ENCODE results near the gene PRDX2. TPM values are rescaled to one million over a fixed set of nuclear protein-coding genes. Genes with fewer than 3 reads are reported as not detected.

Gene PRDX2
- total and polyA plus RNA-seq, 8 donors = 186 to 267 (median 234) TPM

DNA sequence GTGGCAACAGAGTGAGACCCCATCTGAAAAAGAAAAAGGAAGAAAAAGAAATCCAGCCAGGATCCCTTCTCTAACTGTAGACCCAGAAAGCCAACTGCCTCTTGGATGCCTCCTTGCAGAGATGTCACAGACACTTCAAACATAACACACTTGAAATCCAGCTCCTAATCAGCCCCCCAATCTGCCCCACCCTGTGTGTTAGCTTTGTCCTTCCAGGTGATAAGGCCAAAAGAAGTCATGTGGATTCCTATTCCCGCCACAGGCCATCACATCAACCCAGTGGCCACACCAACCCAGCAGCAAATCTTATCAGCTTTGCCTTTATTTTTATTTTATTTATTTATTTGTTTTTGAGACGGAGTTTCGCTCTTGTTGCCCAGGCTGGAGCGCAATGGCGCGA, 41.9 kb downstream of the PRDX2 start:
- ATAC-seq (no peak), DNase-seq (no peak)
- Histone ChIP-seq H3K9me3 (no peaks in the 10 kb centered on the region), H3K36me3 (peaks cover 0 to 28% of the 10 kb centered on the region in 2 donors), H3K27me3 (peaks cover 0 to 20% of the 10 kb centered on the region in 2 donors), H3K4me3 (no peak overlapping the region), H3K27ac (no peak overlapping the region), H3K4me1 (peaks cover 0 to 17% of the 10 kb centered on the region in 2 donors)
- TF ChIP-seq, protein P1, sequence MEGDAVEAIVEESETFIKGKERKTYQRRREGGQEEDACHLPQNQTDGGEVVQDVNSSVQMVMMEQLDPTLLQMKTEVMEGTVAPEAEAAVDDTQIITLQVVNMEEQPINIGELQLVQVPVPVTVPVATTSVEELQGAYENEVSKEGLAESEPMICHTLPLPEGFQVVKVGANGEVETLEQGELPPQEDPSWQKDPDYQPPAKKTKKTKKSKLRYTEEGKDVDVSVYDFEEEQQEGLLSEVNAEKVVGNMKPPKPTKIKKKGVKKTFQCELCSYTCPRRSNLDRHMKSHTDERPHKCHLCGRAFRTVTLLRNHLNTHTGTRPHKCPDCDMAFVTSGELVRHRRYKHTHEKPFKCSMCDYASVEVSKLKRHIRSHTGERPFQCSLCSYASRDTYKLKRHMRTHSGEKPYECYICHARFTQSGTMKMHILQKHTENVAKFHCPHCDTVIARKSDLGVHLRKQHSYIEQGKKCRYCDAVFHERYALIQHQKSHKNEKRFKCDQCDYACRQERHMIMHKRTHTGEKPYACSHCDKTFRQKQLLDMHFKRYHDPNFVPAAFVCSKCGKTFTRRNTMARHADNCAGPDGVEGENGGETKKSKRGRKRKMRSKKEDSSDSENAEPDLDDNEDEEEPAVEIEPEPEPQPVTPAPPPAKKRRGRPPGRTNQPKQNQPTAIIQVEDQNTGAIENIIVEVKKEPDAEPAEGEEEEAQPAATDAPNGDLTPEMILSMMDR (IDR thresholded peaks at IDR 0.05) = no peak
- intact Hi-C loops (cut with DNase I) = loop anchor here in 1 of 2 donors (5.0 kb wide), 2 partner anchors 38 to 93 kb away; no protein-coding TSS in a partner anchor

DNA sequence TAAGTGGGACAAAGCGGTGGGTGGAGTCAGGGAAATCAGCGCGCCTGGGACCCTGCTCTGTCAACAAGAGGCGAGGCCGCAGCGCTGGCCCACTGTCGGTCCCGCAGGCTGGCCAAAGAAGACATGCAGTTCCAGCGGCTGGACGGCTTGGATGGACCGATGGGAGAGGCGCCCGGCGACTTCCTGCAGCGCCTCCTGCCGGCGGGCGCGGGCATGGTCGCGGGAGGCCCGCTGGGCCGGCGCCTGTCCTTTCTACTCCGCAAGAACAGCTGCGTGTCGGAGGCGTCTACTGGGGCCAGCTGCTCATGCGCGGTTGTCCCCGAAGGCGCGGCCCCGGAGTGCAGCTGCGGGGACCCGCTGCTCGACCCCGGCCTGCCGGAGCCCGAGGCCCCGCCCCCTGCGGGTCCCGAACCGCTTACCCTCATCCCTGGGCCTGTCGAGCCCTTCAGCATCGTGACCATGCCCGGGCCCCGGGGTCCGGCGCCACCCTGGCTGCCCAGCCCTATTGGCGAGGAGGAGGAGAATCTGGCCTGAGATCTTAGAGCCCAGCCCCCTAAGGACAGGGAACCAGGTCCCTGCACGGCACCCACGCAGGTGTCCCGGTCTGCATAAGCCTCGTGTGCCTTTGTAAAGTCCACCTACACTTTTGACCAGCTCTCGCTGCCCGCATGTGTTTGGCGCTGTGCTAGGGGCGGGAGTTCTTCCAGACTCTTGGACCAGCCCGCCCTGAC, 43.9 kb downstream of the PRDX2 start:
- Histone ChIP-seq H3K27me3 (peaks cover 0 to 39% of the 10 kb centered on the region in 2 donors), H3K4me1 (peaks cover 0 to 17% of the 10 kb centered on the region in 2 donors), H3K27ac (no peak overlapping the region), H3K9me3 (no peaks in the 10 kb centered on the region), H3K36me3 (peaks cover 0 to 10% of the 10 kb centered on the region in 2 donors), H3K4me3 (peak overlapping the region; percentile 30 to 32)
- TF ChIP-seq, protein P1 (IDR thresholded peaks at IDR 0.05) = peak; percentile 87 to 96
- ATAC-seq (peak; percentile 94), DNase-seq (peak; percentile 42 to 93 (median 73))
- intact Hi-C loops (cut with DNase I) = loop anchor here in 1 of 2 donors (5.0 kb wide), 1 partner anchor 95 kb away; no protein-coding TSS in a partner anchor

DNA sequence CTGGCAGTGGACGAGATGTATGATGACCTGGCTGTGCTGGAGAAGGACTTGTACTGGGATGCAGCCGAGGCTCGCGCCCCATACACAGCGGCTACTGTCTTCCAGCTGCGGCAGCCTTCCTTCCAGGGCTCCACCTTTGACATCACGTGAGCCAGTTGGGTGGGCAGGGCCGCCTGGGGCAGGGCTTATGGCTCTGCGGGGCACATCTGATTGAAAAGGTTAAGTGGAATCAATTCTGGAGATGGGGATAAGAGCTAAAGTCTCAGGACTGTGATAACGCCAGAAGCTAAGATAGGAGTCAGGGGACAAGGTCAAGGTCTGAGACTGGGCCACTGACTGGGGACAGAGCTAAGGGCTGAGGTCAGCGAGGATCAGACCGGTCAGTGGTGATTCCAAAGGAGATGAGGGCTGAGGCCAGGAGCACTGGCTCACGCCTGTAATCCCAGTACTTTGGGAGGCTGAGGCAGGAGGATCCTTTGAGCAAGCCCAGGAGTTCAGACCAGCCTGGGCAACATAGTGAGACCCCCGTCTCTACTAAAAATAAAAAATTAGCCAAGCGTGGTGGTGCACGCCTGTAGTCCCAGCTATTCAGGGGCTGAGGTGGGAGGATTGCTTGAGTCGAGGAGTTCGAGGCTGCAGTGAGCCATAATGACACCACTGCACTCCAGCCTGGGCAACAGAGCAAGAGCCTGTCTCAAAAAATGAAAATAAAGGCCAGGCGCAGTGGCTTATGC, 45.3 kb downstream of the PRDX2 start:
- TF ChIP-seq, protein P1 (IDR thresholded peaks at IDR 0.05) = no peak
- H3K9me3 ChIP-seq = no peaks in the 10 kb centered on the region
- intact Hi-C loops (cut with DNase I) = loop anchor here in 1 of 2 donors (5.0 kb wide), 1 partner anchor 96 kb away; no protein-coding TSS in a partner anchor
- H3K4me3 ChIP-seq = no peak overlapping the region
- ATAC-seq (no peak), DNase-seq (no peak)
- H3K27ac ChIP-seq = no peak overlapping the region
- H3K27me3 ChIP-seq = peaks cover 0 to 53% of the 10 kb centered on the region in 2 donors
- H3K4me1 ChIP-seq = peaks cover 0 to 17% of the 10 kb centered on the region in 2 donors
- no peaks in the 10 kb centered on the region for H3K36me3 ChIP-seq

DNA sequence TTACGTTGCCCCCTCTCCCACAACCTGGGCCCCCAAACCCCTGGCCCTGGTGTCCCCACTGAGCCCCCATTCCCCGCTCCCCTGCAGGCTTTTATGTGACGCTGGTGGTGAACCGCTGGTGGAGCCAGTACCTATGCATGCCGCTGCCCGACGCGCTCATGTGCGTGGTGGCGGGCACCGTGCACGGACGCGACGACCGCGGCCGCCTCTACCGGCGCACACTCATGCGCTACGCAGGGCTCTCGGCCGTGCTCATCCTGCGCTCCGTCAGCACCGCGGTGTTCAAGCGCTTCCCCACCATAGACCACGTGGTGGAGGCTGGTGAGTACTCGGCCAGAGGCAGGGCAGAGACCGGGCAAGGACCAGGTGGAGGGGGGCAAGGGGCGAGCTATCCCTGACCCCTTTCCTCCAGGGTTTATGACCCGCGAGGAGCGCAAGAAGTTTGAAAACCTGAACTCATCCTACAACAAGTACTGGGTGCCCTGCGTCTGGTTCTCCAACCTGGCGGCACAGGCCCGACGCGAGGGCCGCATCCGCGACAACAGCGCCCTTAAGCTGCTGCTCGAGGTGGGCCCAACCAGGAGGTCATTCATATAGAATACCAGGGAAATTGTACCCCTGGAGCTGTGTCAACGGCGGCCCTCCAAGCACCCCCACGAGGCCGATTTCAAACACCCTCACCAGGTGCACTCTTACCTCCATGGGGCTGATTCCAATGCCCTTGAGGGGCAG, 47.0 kb downstream of the PRDX2 start:
- no peak overlapping the region for H3K4me3 ChIP-seq
- ATAC-seq = no peak
- H3K27me3 ChIP-seq = peaks cover 0 to 70% of the 10 kb centered on the region in 2 donors
- TF ChIP-seq, protein P1 (IDR thresholded peaks at IDR 0.05) = no peak
- intact Hi-C loops (cut with DNase I) = loop anchor here in 1 of 2 donors (5.0 kb wide), 1 partner anchor 98 kb away; no protein-coding TSS in a partner anchor
- no peaks in the 10 kb centered on the region for H3K9me3 ChIP-seq
- no peak for DNase-seq
- H3K27ac ChIP-seq = no peak overlapping the region
- no peaks in the 10 kb centered on the region for H3K36me3 ChIP-seq
- peaks cover 0 to 19% of the 10 kb centered on the region in 2 donors for H3K4me1 ChIP-seq

Measured in left lung (tissue), 10 donors.